ENCODE measurements around the gene SHC3. TPM values are rescaled to one million over a fixed set of nuclear protein-coding genes. Genes with fewer than 3 reads are reported as not detected.

The SHC3 gene
- total RNA-seq, 1 experiment from 2014 or later = 1.8 TPM

DNA sequence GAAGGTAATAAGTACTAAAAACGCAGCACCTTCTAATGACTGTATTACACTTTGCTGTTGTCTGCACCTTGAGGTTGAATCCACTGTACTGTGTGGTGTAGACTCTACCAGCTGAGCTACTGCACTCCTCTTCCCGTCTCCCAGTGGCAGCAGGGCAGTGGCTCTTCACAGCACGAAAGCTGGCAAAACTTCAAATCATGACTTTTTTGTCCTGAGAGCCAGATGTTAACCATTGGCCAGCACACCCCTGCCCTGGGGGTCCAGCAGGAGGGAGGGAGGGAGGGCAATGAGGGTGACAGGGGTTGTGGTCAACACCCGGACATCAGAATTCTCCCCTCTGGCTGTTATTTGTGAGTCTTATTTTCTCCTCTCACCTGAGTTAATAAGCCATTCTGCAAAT, 11.8 kb downstream of the SHC3 start:
- H2AFZ ChIP-seq (ENCODE audit: low read length) = no peak overlapping the region
- H2BK12ac ChIP-seq (ENCODE audit: insufficient read length, low read depth, low read length) = no peak overlapping the region
- no peak overlapping the region for H4K8ac ChIP-seq (replicated peaks; ENCODE audit: insufficient read length, low read depth, low read length)
- H3K27me3 ChIP-seq (ENCODE audit: insufficient read depth, low read length) = no peaks in the 10 kb centered on the region
- H3K36me3 Mint-ChIP-seq (ENCODE audit: insufficient read depth in 1 of 3, low read depth in 3 of 3) = peaks cover 0 to 2% (median 0%) of the 10 kb centered on the region in 3 experiments; a peak in 2 of 7 replicates
- H4K5ac ChIP-seq (ENCODE audit: insufficient read length, low read depth, low read length) = no peak overlapping the region
- no peaks in the 10 kb centered on the region for H3K9me3 Mint-ChIP-seq
- H3K27ac ChIP-seq (ENCODE audit: insufficient read length, low read depth, low read length) = no peak overlapping the region
- no peaks in the 10 kb centered on the region for H3K79me1 ChIP-seq (ENCODE audit: insufficient read depth, low read depth, low read length, poor library complexity, severe bottlenecking)
- TF ChIP-seq, protein P1, sequence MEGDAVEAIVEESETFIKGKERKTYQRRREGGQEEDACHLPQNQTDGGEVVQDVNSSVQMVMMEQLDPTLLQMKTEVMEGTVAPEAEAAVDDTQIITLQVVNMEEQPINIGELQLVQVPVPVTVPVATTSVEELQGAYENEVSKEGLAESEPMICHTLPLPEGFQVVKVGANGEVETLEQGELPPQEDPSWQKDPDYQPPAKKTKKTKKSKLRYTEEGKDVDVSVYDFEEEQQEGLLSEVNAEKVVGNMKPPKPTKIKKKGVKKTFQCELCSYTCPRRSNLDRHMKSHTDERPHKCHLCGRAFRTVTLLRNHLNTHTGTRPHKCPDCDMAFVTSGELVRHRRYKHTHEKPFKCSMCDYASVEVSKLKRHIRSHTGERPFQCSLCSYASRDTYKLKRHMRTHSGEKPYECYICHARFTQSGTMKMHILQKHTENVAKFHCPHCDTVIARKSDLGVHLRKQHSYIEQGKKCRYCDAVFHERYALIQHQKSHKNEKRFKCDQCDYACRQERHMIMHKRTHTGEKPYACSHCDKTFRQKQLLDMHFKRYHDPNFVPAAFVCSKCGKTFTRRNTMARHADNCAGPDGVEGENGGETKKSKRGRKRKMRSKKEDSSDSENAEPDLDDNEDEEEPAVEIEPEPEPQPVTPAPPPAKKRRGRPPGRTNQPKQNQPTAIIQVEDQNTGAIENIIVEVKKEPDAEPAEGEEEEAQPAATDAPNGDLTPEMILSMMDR (conservative IDR thresholded peaks at IDR 0.05) = no peak
- H3K23me2 ChIP-seq (ENCODE audit: insufficient read length, low read depth, low read length, poor library complexity, severe bottlenecking) = no peaks in the 10 kb centered on the region
- no peak overlapping the region for H2BK120ac ChIP-seq (ENCODE audit: low read depth, low read length, poor library complexity, severe bottlenecking)
- no peak overlapping the region for H3K4ac ChIP-seq (ENCODE audit: low read depth, low read length)
- H2BK20ac ChIP-seq (ENCODE audit: low read depth, low read length, poor library complexity, severe bottlenecking) = no peak overlapping the region
- peaks cover 2% of the 10 kb centered on the region; the same call in 1 of the 2 replicates for H3K27me3 Mint-ChIP-seq (ENCODE audit: low read depth)
- no peak overlapping the region for H3K14ac ChIP-seq (ENCODE audit: insufficient read depth, low read length)
- no peak overlapping the region for H3K4me3 Mint-ChIP-seq
- H2AK5ac ChIP-seq (ENCODE audit: insufficient read length, low read length) = no peak overlapping the region
- no peak overlapping the region for H2BK15ac ChIP-seq (ENCODE audit: low read depth, low read length)
- no peak overlapping the region for H3K9ac ChIP-seq (ENCODE audit: extremely low read depth, insufficient read length, low read length)
- H3K4me1 ChIP-seq (ENCODE audit: insufficient read depth, low read length) = no peaks in the 10 kb centered on the region
- WGBS (ENCODE audit: extremely low coverage, insufficient read length, low lambda C conversion rate) = no CpG with 5 or more reads among the region's 4 CpGs
- DNase-seq = no peak
- no peak overlapping the region; a peak in 1 of 7 replicates for H3K27ac Mint-ChIP-seq
- no peaks in the 10 kb centered on the region for H3K9me3 ChIP-seq (ENCODE audit: control insufficient read depth, low read depth, low read length)
- no peak overlapping the region for H2BK5ac ChIP-seq (ENCODE audit: insufficient read length, low read length)
- no peak overlapping the region for H3K18ac ChIP-seq (ENCODE audit: insufficient read length, low read depth, low read length)
- H3K23ac ChIP-seq (ENCODE audit: insufficient read length, low read depth, low read length) = no peak overlapping the region
- no peak overlapping the region for H3K56ac ChIP-seq (ENCODE audit: insufficient read length, low read depth, low read length)
- no peak overlapping the region for H4K91ac ChIP-seq (ENCODE audit: insufficient read length, low read depth, low read length)
- H4K20me1 ChIP-seq (ENCODE audit: control insufficient read depth, insufficient read depth, insufficient read length) = no peaks in the 10 kb centered on the region
- peaks cover 0 to 4% of the 10 kb centered on the region in 2 experiments; a peak in 2 of 4 replicates for H3K4me1 Mint-ChIP-seq
- peaks cover 2% of the 10 kb centered on the region; the same call in 1 of the 2 replicates for H3K79me2 ChIP-seq (ENCODE audit: insufficient read depth, low read length)
- no peak overlapping the region for H3T11ph ChIP-seq (ENCODE audit: low read length)
- no peak overlapping the region for H3K4me2 ChIP-seq (ENCODE audit: insufficient read depth, insufficient read length, low read length)

Data from H9 (cell line).